ENCODE measurements around the gene AEN.
A peak's percentile ranks its signal among the peaks of the same experiment; 100 is the strongest.
"Not testable (repeated sequence)": the region's sequence is repeated elsewhere in the genome, so short reads cannot be mapped to it uniquely, and the experiment has no call there.

Gene AEN

GRCh38 chr15:88631464-88632028 lies 10.4 kb downstream of the AEN start:
- peaks cover 88% of the 10 kb centered on the region for H3K36me3 ChIP-seq (ENCODE audit: low read depth)

GRCh38 chr15:88632797-88633196 lies 11.7 kb downstream of the AEN start:
- H3K27ac ChIP-seq (ENCODE audit: poor library complexity, severe bottlenecking); H3K27me3 ChIP-seq (ENCODE audit: insufficient read depth, poor library complexity, severe bottlenecking); H3K4me3 ChIP-seq (ENCODE audit: severe bottlenecking); H3K9me3 ChIP-seq (ENCODE audit: severe bottlenecking); DNase-seq (ENCODE audit: low spot score); ATAC-seq (ENCODE audit: low read depth): not testable (repeated sequence)
- H3K36me3 ChIP-seq (ENCODE audit: low read depth), result peaks cover 75% of the 10 kb centered on the region
- peaks cover 33% of the 10 kb centered on the region for H3K4me1 ChIP-seq (ENCODE audit: insufficient read depth, poor library complexity, severe bottlenecking)

More at GRCh38 chr15:88631464-88632028, 10.4 kb downstream of the AEN start:
- TF ChIP-seq CTCF (IDR thresholded peaks at IDR 0.05; ENCODE audit: poor library complexity, severe bottlenecking), result no peak
- peaks cover 37% of the 10 kb centered on the region for H3K4me1 ChIP-seq (ENCODE audit: insufficient read depth, poor library complexity, severe bottlenecking)
- peak overlapping the region; percentile 57 for H3K27ac ChIP-seq (ENCODE audit: poor library complexity, severe bottlenecking)
- no peak overlapping the region for H3K4me3 ChIP-seq (ENCODE audit: severe bottlenecking)
- DNase-seq (ENCODE audit: low spot score) (peak; percentile 72), ATAC-seq (ENCODE audit: low read depth) (no peak)
- H3K9me3 ChIP-seq (ENCODE audit: severe bottlenecking), result no peaks in the 10 kb centered on the region
- H3K27me3 ChIP-seq (ENCODE audit: insufficient read depth, poor library complexity, severe bottlenecking), result no peaks in the 10 kb centered on the region

GRCh38 chr15:88634449-88634848 lies 13.3 kb downstream of the AEN start:
- Histone ChIP-seq H3K4me3 (ENCODE audit: severe bottlenecking) (no peak overlapping the region), H3K4me1 (ENCODE audit: insufficient read depth, poor library complexity, severe bottlenecking) (peaks cover 41% of the 10 kb centered on the region), H3K27me3 (ENCODE audit: insufficient read depth, poor library complexity, severe bottlenecking) (no peaks in the 10 kb centered on the region), H3K36me3 (ENCODE audit: low read depth) (peaks cover 59% of the 10 kb centered on the region), H3K27ac (ENCODE audit: poor library complexity, severe bottlenecking) (no peak overlapping the region), H3K9me3 (ENCODE audit: severe bottlenecking) (no peaks in the 10 kb centered on the region)
- TF ChIP-seq CTCF (IDR thresholded peaks at IDR 0.05; ENCODE audit: poor library complexity, severe bottlenecking), result no peak
- no peak for ATAC-seq (ENCODE audit: low read depth)
- DNase-seq (ENCODE audit: low spot score), result no peak

GRCh38 chr15:88635318-88635717 lies 14.2 kb downstream of the AEN start:
- H3K27me3 ChIP-seq (ENCODE audit: insufficient read depth, poor library complexity, severe bottlenecking), result no peaks in the 10 kb centered on the region
- peaks cover 38% of the 10 kb centered on the region for H3K4me1 ChIP-seq (ENCODE audit: insufficient read depth, poor library complexity, severe bottlenecking)
- H3K36me3 ChIP-seq (ENCODE audit: low read depth), result peaks cover 50% of the 10 kb centered on the region
- DNase-seq (ENCODE audit: low spot score) (no peak), ATAC-seq (ENCODE audit: low read depth) (no peak)
- no peaks in the 10 kb centered on the region for H3K9me3 ChIP-seq (ENCODE audit: severe bottlenecking)
- no peak overlapping the region for H3K4me3 ChIP-seq (ENCODE audit: severe bottlenecking)
- TF ChIP-seq CTCF (IDR thresholded peaks at IDR 0.05; ENCODE audit: poor library complexity, severe bottlenecking), result no peak
- peak overlapping the region; percentile 72 for H3K27ac ChIP-seq (ENCODE audit: poor library complexity, severe bottlenecking)

- Histone ChIP-seq H3K27ac (ENCODE audit: poor library complexity, severe bottlenecking) (peak overlapping the region; percentile 72), H3K36me3 (ENCODE audit: low read depth) (peaks cover 43% of the 10 kb centered on the region), H3K27me3 (ENCODE audit: insufficient read depth, poor library complexity, severe bottlenecking) (no peaks in the 10 kb centered on the region), H3K4me1 (ENCODE audit: insufficient read depth, poor library complexity, severe bottlenecking) (peaks cover 33% of the 10 kb centered on the region), H3K9me3 (ENCODE audit: severe bottlenecking) (no peaks in the 10 kb centered on the region), H3K4me3 (ENCODE audit: severe bottlenecking) (no peak overlapping the region)
- DNase-seq (ENCODE audit: low spot score) (peak; percentile 85), ATAC-seq (ENCODE audit: low read depth) (peak; percentile 40)
- TF ChIP-seq CTCF (IDR thresholded peaks at IDR 0.05; ENCODE audit: poor library complexity, severe bottlenecking), result no peak
Observed at GRCh38 chr15:88636050-88636449, 14.9 kb downstream of the AEN start.
